Upper lobe of left lung (tissue), 4 donors: ENCODE results near the gene ACOT8.

Experiments
- POLR2AphosphoS5 ChIP-seq, 2 donors: sonication (generic); formaldehyde crosslinking; IDR thresholded peaks; one replicate each; pipeline ENCODE4 v1.5.1; 2017; ENCODE audit warnings: antibody characterized with exemption in 2 of 2
- TF ChIP-seq, protein P1 (sequence below), 6 experiments: fragments of 450-650 bp in 4 of 6; fragments of 200-600 bp in 2 of 6; sonication (generic) in 2 of 6; IDR thresholded peaks; one replicate each; pipeline ENCODE4 v1.5.1; 2016 to 2019; ENCODE audit warnings: antibody characterized with exemption in 6 of 6

DNA sequence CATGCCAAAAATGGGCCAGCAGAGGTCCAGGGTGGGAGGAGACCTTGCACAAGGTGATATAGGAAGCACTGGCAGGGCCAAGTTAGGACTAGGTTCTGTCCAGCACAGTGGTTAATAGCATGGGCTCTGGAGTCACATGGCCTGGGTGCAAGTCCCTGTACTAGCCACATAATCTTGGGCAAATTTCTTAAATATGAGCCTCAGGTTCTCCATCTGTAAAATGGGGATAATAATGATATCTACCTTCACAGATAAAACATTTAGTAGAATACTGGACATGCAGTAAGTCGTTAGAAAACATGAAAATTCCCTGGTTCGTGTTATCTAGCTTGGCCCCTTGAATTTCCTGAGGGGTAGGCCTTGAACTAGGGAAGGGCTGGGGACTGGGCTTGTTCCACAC lies 40.1 kb upstream of the ACOT8 start:
- TF ChIP-seq, protein P1, sequence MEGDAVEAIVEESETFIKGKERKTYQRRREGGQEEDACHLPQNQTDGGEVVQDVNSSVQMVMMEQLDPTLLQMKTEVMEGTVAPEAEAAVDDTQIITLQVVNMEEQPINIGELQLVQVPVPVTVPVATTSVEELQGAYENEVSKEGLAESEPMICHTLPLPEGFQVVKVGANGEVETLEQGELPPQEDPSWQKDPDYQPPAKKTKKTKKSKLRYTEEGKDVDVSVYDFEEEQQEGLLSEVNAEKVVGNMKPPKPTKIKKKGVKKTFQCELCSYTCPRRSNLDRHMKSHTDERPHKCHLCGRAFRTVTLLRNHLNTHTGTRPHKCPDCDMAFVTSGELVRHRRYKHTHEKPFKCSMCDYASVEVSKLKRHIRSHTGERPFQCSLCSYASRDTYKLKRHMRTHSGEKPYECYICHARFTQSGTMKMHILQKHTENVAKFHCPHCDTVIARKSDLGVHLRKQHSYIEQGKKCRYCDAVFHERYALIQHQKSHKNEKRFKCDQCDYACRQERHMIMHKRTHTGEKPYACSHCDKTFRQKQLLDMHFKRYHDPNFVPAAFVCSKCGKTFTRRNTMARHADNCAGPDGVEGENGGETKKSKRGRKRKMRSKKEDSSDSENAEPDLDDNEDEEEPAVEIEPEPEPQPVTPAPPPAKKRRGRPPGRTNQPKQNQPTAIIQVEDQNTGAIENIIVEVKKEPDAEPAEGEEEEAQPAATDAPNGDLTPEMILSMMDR (IDR thresholded peaks at IDR 0.05): no peak
- TF ChIP-seq POLR2AphosphoS5 (IDR thresholded peaks at IDR 0.05): no peak
